Measurements from ENCODE around the gene ANO3. TPM values are rescaled to one million over a fixed set of nuclear protein-coding genes. Genes with fewer than 3 reads are reported as not detected.

The ANO3 gene
- total and polyA plus RNA-seq, 2 of the 8 experiments (the other 6 are each of a cell fraction or from before 2014, with no cell fraction given) = not detected

- Histone ChIP-seq H3K27me3 (replicated peaks in 1 of 4; ENCODE audit: control insufficient read depth in 3 of 4, extremely low read depth in 1 of 4, insufficient read depth in 3 of 4, low read length in 3 of 4) (no peaks in the 10 kb centered on the region), H3K27ac (ENCODE audit: low read depth, low read length) (no peak overlapping the region), H3K36me3 (ENCODE audit: control insufficient read depth in 2 of 4, insufficient read depth in 4 of 4, low read length in 3 of 4) (no peaks in the 10 kb centered on the region), H4K5ac (ENCODE audit: insufficient read length, low read depth, low read length) (no peak overlapping the region), H3K4me1 (replicated peaks in 1 of 4; ENCODE audit: control insufficient read depth in 3 of 4, insufficient read depth in 4 of 4, low read length in 3 of 4) (no peaks in the 10 kb centered on the region), H2AFZ (ENCODE audit: low read length) (no peak overlapping the region), H3K23me2 (ENCODE audit: low read depth, low read length) (no peaks in the 10 kb centered on the region), H2BK5ac (ENCODE audit: low read depth, low read length) (no peak overlapping the region), H4K20me1 (replicated peaks in 1 of 2; ENCODE audit: control insufficient read depth in 1 of 2, insufficient read depth in 2 of 2, low read length in 2 of 2) (no peaks in the 10 kb centered on the region), H3K14ac (ENCODE audit: insufficient read length) (no peak overlapping the region), H3K56ac (replicated peaks; ENCODE audit: insufficient read length, low read depth, low read length) (no peak overlapping the region), H3K4me3 (ENCODE audit: extremely low read depth in 1 of 4, insufficient read depth in 2 of 4, low read depth in 3 of 4, low read length in 4 of 4) (no peak overlapping the region), H2AK5ac (ENCODE audit: low read depth, low read length) (no peak overlapping the region), H2BK20ac (ENCODE audit: low read length) (no peak overlapping the region), H3K4me2 (ENCODE audit: insufficient read depth in 1 of 2, low read depth in 2 of 2, low read length in 2 of 2) (no peak overlapping the region), H2BK12ac (ENCODE audit: low read depth, low read length) (no peak overlapping the region), H3K9ac (replicated peaks in 1 of 4; ENCODE audit: extremely low read depth in 1 of 4, low read depth in 3 of 4, low read length in 3 of 4) (no peak overlapping the region), H3K79me2 (ENCODE audit: control insufficient read depth in 1 of 2, insufficient read depth in 2 of 2, low read length in 2 of 2) (no peaks in the 10 kb centered on the region), H4K91ac (replicated peaks; ENCODE audit: insufficient read length, low read length) (no peak overlapping the region), H2BK120ac (replicated peaks; ENCODE audit: low read depth, low read length) (no peak overlapping the region), H3K18ac (ENCODE audit: extremely low read depth, low read length) (no peak overlapping the region), H3K4ac (replicated peaks; ENCODE audit: insufficient read length, low read depth, low read length) (no peak overlapping the region), H3K23ac (ENCODE audit: insufficient read length) (no peak overlapping the region), H3K9me3 (ENCODE audit: insufficient read depth in 2 of 2, low read depth in 1 of 2, low read length in 1 of 2) (no peaks in the 10 kb centered on the region), H3K79me1 (ENCODE audit: low read depth, low read length) (no peaks in the 10 kb centered on the region), H4K8ac (ENCODE audit: extremely low read depth, insufficient read depth, low read length) (no peak overlapping the region), H2BK15ac (ENCODE audit: low read length) (no peak overlapping the region)
- CTCF ChIA-PET (ENCODE audit: partially characterized antibody) = interaction anchor here (0.6 to 0.8 kb wide), 2 partner anchors 16 to 38 kb away, joined by 3 read pairs; no protein-coding TSS in a partner anchor
- FAIRE-seq (no peak), DNase-seq (ENCODE audit: low read depth in 1 of 2, low spot score in 2 of 2) (no peak)
- POLR2A ChIA-PET (ENCODE audit: partially characterized antibody) = no interaction called here
- WGBS, 2 experiments (ENCODE audit: extremely low coverage in 1 of 2, insufficient coverage in 1 of 2, insufficient read length in 1 of 2, insufficient replicate concordance in 2 of 2, low coverage in 1 of 2, low lambda C conversion rate in 2 of 2, missing lambda C conversion rate in 1 of 2) = 88% methylated on average over 1 of the region's 1 CpG; no CpG with 5 or more reads in 1 of the 2 experiments
- TF ChIP-seq KDM4A (IDR thresholded peaks at IDR 0.05; ENCODE audit: low read depth, low read length, severe bottlenecking) = no peak
These were observed 355.4 kb downstream of the ANO3 start for GRCh38 chr11:26687351-26687750.
